ENCODE results near the gene CABLES1. TPM values are rescaled to one million over a fixed set of nuclear protein-coding genes. Genes with fewer than 3 reads are reported as not detected.
A peak's percentile ranks its signal among the peaks of the same experiment; 100 is the strongest.

The CABLES1 gene
- total and polyA plus RNA-seq, 2 of the 4 experiments (the other 2 are of a cell fraction) = 4.7 to 5.7 TPM

- no peak for ATAC-seq (ENCODE audit: low read depth)
- in situ Hi-C loops (cut with MboI; ENCODE audit: low sequenced_read_pairs) = no loop called here
- H4K20me1 ChIP-seq (ENCODE audit: insufficient read depth, low read length) = no peaks in the 10 kb centered on the region
Measured at GRCh38 chr18:23245461-23245860, 110.2 kb downstream of the CABLES1 start.

More at GRCh38 chr18:23245461-23245860, 110.2 kb downstream of the CABLES1 start:
- Histone ChIP-seq H3K18ac (ENCODE audit: low read depth, low read length) (no peak overlapping the region), H3K4ac (ENCODE audit: low read depth, low read length) (no peak overlapping the region), H3K79me1 (ENCODE audit: low read depth in 1 of 2, low read length in 2 of 2) (peaks cover under 1 to 8% of the 10 kb centered on the region in 2 experiments; a peak in 2 of 4 replicates), H3K36me3 (ENCODE audit: control insufficient read depth, insufficient read depth, low read length) (peaks cover 51% of the 10 kb centered on the region), H3K56ac (ENCODE audit: extremely low read depth, insufficient read depth, low read length) (no peak overlapping the region), H2BK20ac (ENCODE audit: low read depth, low read length) (no peak overlapping the region), H3K4me3 (ENCODE audit: insufficient read depth, low read depth, low read length) (no peak overlapping the region), H2BK5ac (ENCODE audit: low read depth, low read length, poor library complexity, severe bottlenecking) (no peak overlapping the region), H2BK120ac (ENCODE audit: low read depth, low read length) (no peak overlapping the region), H2AFZ (replicated peaks; ENCODE audit: low read length, poor library complexity) (peak overlapping the region; percentile 5), H3K9ac (ENCODE audit: low read depth, low read length) (no peak overlapping the region), H3K14ac (replicated peaks; ENCODE audit: low read depth, low read length) (no peak overlapping the region), H3K9me1 (ENCODE audit: insufficient read depth, low read length) (0 out of 2 replicates have a peak, but pooled peaks cover 3% of the 10 kb centered on the region), H3K27ac (ENCODE audit: insufficient read depth, low read length) (no peak overlapping the region), H2AK5ac (ENCODE audit: low read depth, low read length) (no peak overlapping the region), H4K91ac (ENCODE audit: insufficient read depth, low read depth, low read length) (no peak overlapping the region), H2BK15ac (ENCODE audit: low read depth, low read length) (no peak overlapping the region), H4K8ac (ENCODE audit: low read depth in 2 of 2, low read length in 2 of 2) (no peak overlapping the region), H3K23ac (ENCODE audit: low read depth, low read length) (no peak overlapping the region), H3K27me3 (ENCODE audit: control insufficient read depth, insufficient read depth, low read length) (no peaks in the 10 kb centered on the region), H3K4me2 (ENCODE audit: low read depth, low read length) (no peak overlapping the region), H3K9me3 (ENCODE audit: control insufficient read depth, insufficient read depth, low read length) (no peaks in the 10 kb centered on the region), H2AK9ac (replicated peaks; ENCODE audit: low read depth, low read length, poor library complexity) (no peak overlapping the region), H4K5ac (ENCODE audit: low read depth, low read length) (no peak overlapping the region), H3K4me1 (ENCODE audit: control insufficient read depth, insufficient read depth, low read length) (no peaks in the 10 kb centered on the region)
- dilution Hi-C loops (cut with HindIII; ENCODE audit: low sequenced_read_pairs, unreplicated experiment) (no loop called here), intact Hi-C loops (cut with micrococcal nuclease) (no loop called here)
- 100% methylated on average over 4 of the region's 6 CpGs; no CpG with 5 or more reads in 1 of the 2 experiments for WGBS, 2 experiments (ENCODE audit: extremely low coverage in 2 of 2, insufficient read length in 1 of 2)
- TF ChIP-seq MAZ (IDR thresholded peaks at IDR 0.05; ENCODE audit: borderline replicate concordance, low read depth, low read length) = no peak
- no peak for DNase-seq
- ChIA-PET POLR2A (ENCODE audit: unreplicated experiment) (no interaction called here), CTCF (no interaction called here)
- no TSS peak for BruUV-seq (replicated peaks)
